GM23338 (cell line): Measurements from ENCODE around the gene TBC1D9.

Experiments used
- EZH2phosphoT487 ChIP-seq: fragments of 200-600 bp; sonication (generic); IDR thresholded peaks from one replicate; pipeline ENCODE4 v1.8.1; 2018; ENCODE audit warnings: antibody characterized with exemption; ENCODE audit not compliant: unreplicated experiment
- ZNF331 ChIP-seq: fragments of 250-450 bp; sonication (Bioruptor Pico); IDR thresholded peaks from 2 replicates; pipeline ENCODE4 v1.5.0; 2020; ENCODE audit warnings: low read depth, mild to moderate bottlenecking, moderate library complexity
- TF ChIP-seq, protein P1 (sequence below), 2 experiments: fragments of 200-600 bp in 1 of 2; sonication (generic) in 1 of 2; conservative IDR thresholded peaks; 2 replicates each; pipeline versions ENCODE4 v1.5.1 to v1.6.1; 2016 to 2017; ENCODE audit warnings: antibody characterized with exemption in 2 of 2, low read depth in 2 of 2, mild to moderate bottlenecking in 2 of 2, moderate library complexity in 1 of 2

DNA sequence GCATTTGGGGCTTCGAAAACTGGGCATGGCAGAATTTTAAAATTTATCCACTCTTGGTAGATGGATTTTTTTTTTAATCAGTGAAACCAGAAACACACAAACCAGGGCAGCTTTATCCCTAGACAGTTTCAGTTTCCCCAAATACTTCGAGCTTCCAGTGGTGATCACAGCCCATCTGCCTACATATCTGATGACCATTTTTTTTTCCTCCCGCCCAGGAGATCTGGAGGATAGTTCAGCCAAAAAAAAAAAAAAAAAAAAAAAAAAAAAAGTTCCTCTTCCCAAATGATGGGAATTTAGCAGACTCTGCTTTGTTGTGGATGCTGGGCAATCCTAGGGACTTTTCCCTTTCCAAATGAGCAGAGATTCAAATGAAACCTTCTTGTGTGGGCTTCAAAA is 1.0 kb upstream of the TBC1D9 start:
- TF ChIP-seq, protein P1, sequence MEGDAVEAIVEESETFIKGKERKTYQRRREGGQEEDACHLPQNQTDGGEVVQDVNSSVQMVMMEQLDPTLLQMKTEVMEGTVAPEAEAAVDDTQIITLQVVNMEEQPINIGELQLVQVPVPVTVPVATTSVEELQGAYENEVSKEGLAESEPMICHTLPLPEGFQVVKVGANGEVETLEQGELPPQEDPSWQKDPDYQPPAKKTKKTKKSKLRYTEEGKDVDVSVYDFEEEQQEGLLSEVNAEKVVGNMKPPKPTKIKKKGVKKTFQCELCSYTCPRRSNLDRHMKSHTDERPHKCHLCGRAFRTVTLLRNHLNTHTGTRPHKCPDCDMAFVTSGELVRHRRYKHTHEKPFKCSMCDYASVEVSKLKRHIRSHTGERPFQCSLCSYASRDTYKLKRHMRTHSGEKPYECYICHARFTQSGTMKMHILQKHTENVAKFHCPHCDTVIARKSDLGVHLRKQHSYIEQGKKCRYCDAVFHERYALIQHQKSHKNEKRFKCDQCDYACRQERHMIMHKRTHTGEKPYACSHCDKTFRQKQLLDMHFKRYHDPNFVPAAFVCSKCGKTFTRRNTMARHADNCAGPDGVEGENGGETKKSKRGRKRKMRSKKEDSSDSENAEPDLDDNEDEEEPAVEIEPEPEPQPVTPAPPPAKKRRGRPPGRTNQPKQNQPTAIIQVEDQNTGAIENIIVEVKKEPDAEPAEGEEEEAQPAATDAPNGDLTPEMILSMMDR (conservative IDR thresholded peaks at IDR 0.05; ENCODE audit: low read depth in 2 of 2): no peak
- TF ChIP-seq EZH2phosphoT487: no peak
- TF ChIP-seq ZNF331 (CRISPR knock-in tag): no peak
